SKM-1 (cell line): Measurements from ENCODE around the gene IFRD2.
"Not testable (repeated sequence)": the region's sequence is repeated elsewhere in the genome, so short reads cannot be mapped to it uniquely, and the experiment has no call there.

ENCODE experiments used
- DNase-seq: peaks from one replicate; lab custom pipeline; 2025; ENCODE audit not compliant: unreplicated experiment; lab: John Stamatoyannopoulos, UW

Gene IFRD2

GRCh38 chr3:50254577-50255250 is 37.5 kb downstream of the IFRD2 start:
- DNase-seq: peak; percentile 34

GRCh38 chr3:50251220-50251619 is 41.0 kb downstream of the IFRD2 start:
- no peak for DNase-seq

GRCh38 chr3:50250514-50250913 is 41.7 kb downstream of the IFRD2 start:
- DNase-seq: no peak

- DNase-seq: no peak
Measured at GRCh38 chr3:50249457-50249856, 42.8 kb downstream of the IFRD2 start.

- no peak for DNase-seq
Measured at GRCh38 chr3:50248387-50248786, 43.8 kb downstream of the IFRD2 start.

- DNase-seq: peak; percentile 61
Measured at GRCh38 chr3:50246517-50246954, 45.7 kb downstream of the IFRD2 start.

- peak; percentile 75 for DNase-seq
Measured at GRCh38 chr3:50245831-50246516, 46.3 kb downstream of the IFRD2 start.

GRCh38 chr3:50245251-50245745 is 46.9 kb downstream of the IFRD2 start:
- no peak for DNase-seq

GRCh38 chr3:50244813-50245212 is 47.4 kb downstream of the IFRD2 start:
- not testable (repeated sequence) for DNase-seq

GRCh38 chr3:50243543-50243895 is 48.7 kb downstream of the IFRD2 start:
- no peak for DNase-seq

- DNase-seq: peak; percentile 98
Measured at GRCh38 chr3:50242851-50243542, 49.2 kb downstream of the IFRD2 start.

GRCh38 chr3:50242381-50242770 is 49.9 kb downstream of the IFRD2 start:
- DNase-seq: no peak

GRCh38 chr3:50241713-50242380 is 50.4 kb downstream of the IFRD2 start:
- no peak for DNase-seq

GRCh38 chr3:50241163-50241562 is 51.1 kb downstream of the IFRD2 start:
- DNase-seq: no peak

GRCh38 chr3:50239649-50240048 is 52.6 kb downstream of the IFRD2 start:
- no peak for DNase-seq

GRCh38 chr3:50238549-50239026 is 53.6 kb downstream of the IFRD2 start:
- DNase-seq: no peak

GRCh38 chr3:50237754-50238548 is 54.3 kb downstream of the IFRD2 start:
- peak; percentile 62 for DNase-seq
